Common myeloid progenitor, CD34-positive (primary cell): Measurements from ENCODE around the gene LYVE1.

Source experiments
- CTCF ChIA-PET: fragments of 350-600 bp; sonication (Branson Sonifier 250); formaldehyde crosslinking; loops from one replicate; lab custom pipeline; 2021; ENCODE audit warnings: antibody characterized with exemption; lab: Charles Lee
- POLR2A ChIA-PET: fragments of 350-600 bp; sonication (Branson Sonifier 250); formaldehyde crosslinking; loops from one replicate; lab custom pipeline; 2021; ENCODE audit warnings: antibody characterized with exemption; lab: Charles Lee
- DNase-seq, 3 donors: peaks; one replicate each; pipeline versions ENCODE4 v3.0.0 to v3.0.0-alpha.2; 2013
- H3K27ac ChIP-seq, 2 experiments: 1 replicate in 1 of 2; 2 replicates in 1 of 2; pipeline ENCODE4 v1.7.0; 2013; ENCODE audit warnings: inconsistent platforms in 2 of 2, low read length in 2 of 2, mild to moderate bottlenecking in 2 of 2, low read depth in 1 of 2, moderate library complexity in 1 of 2; ENCODE audit not compliant: severe bottlenecking in 2 of 2, insufficient read depth in 1 of 2, poor library complexity in 1 of 2
- H3K27me3 ChIP-seq, 5 experiments: replicated peaks in 2 of 5; 1 replicate in 3 of 5; 2 replicates in 2 of 5; pipeline versions ENCODE4 v1.6.1 to v1.7.0; 2013; ENCODE audit warnings: low read length in 4 of 5, mild to moderate bottlenecking in 2 of 5, moderate library complexity in 2 of 5, inconsistent platforms in 1 of 5; ENCODE audit not compliant: insufficient read depth in 5 of 5, control insufficient read depth in 4 of 5
- H3K36me3 ChIP-seq, 4 experiments: 1 replicate in 2 of 4; 2 replicates in 2 of 4; pipeline versions ENCODE4 v1.6.1 to v1.7.0; 2013; ENCODE audit warnings: low read length in 3 of 4, control low read depth in 1 of 4, mild to moderate bottlenecking in 1 of 4; ENCODE audit not compliant: control insufficient read depth in 4 of 4, insufficient read depth in 4 of 4
- H3K4me1 ChIP-seq, 4 experiments: 1 replicate in 3 of 4; 2 replicates in 1 of 4; pipeline versions ENCODE4 v1.6.1 to v1.7.1; 2013; ENCODE audit warnings: low read length in 3 of 4, mild to moderate bottlenecking in 3 of 4, control low read depth in 1 of 4, inconsistent platforms in 1 of 4, moderate library complexity in 1 of 4; ENCODE audit not compliant: control insufficient read depth in 4 of 4, insufficient read depth in 4 of 4; ENCODE audit errors: control extremely low read depth in 1 of 4
- H3K4me3 ChIP-seq, 7 experiments: 1 replicate in 4 of 7; 2 replicates in 3 of 7; pipeline versions ENCODE4 v1.5.1 to v1.7.0; 2013; ENCODE audit warnings: mild to moderate bottlenecking in 7 of 7, low read length in 6 of 7, moderate library complexity in 6 of 7, inconsistent platforms in 2 of 7, low read depth in 2 of 7, control low read depth in 1 of 7; ENCODE audit not compliant: insufficient read depth in 4 of 7, control insufficient read depth in 1 of 7; ENCODE audit errors: extremely low read depth in 1 of 7
- H3K9me3 ChIP-seq, 5 experiments: 1 replicate in 4 of 5; 2 replicates in 1 of 5; pipeline versions ENCODE4 v1.6.1 to v1.7.1; 2013; ENCODE audit warnings: low read length in 4 of 5, mild to moderate bottlenecking in 2 of 5, inconsistent platforms in 1 of 5, low read depth in 1 of 5, moderate library complexity in 1 of 5; ENCODE audit not compliant: control insufficient read depth in 4 of 5, insufficient read depth in 2 of 5; ENCODE audit errors: control extremely low read depth in 1 of 5
- WGBS: methylation state at CpG from one replicate; pipeline ENCODE4 v1.1.5; 2013; ENCODE audit not compliant: insufficient coverage; 5-methylcytosine and 5-hydroxymethylcytosine counted together

LYVE1 gene

DNA sequence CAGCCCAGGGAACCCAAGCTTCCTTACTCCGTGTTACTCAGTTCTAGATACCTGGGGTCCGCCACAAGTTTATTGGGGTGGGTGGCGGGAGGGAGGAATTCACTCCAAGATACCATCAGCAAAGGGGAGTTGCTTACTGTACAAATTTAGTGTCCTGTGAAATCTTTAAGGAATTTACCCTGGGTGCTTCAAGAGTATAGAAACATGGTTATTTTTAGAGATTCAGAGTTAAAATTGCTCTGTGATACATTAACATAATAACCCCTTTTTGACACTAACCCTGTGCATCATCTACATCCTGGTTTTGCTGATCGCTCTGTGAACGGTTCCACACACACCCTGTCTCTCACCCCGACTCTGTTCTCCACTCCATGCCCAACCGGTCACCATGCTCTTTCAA, 18.9 kb upstream of the LYVE1 start:
- peaks cover 12 to 61% (median 32%) of the 10 kb centered on the region in 4 experiments for H3K4me1 ChIP-seq
- H3K4me3 ChIP-seq, result no peak overlapping the region
- 95% methylated on average over 4 of the region's 7 CpGs for WGBS
- no peak overlapping the region for H3K27ac ChIP-seq
- ChIA-PET CTCF (interaction anchor here (1.3 to 2.4 kb wide), 2 partner anchors 18 to 22 kb away, joined by 3 to 8 read pairs; no protein-coding TSS in a partner anchor), POLR2A (no interaction called here)
- no peaks in the 10 kb centered on the region for H3K27me3 ChIP-seq
- no peaks in the 10 kb centered on the region for H3K9me3 ChIP-seq
- no peaks in the 10 kb centered on the region for H3K36me3 ChIP-seq
- DNase-seq, result no peak

DNA sequence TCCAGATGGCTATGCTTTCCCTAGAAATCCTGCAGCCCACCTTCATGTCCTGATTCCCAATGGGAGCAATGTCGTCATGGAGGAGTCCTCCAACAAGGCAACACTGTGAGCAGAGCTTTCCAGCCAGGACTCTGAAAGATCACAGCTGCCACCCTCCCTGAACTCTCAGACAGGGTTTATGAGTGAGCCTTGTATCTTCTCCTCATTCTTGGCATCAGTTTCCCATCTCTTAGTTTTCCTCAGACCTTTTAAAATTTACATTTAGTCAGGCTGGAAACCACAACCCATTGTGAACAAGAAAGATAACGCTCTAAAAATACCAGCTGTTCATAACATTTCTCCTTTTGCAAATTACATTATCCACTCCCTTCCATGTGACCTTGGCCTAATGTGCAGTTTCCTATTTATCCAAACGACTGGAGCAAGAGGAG, 15.6 kb upstream of the LYVE1 start:
- WGBS, result 17% methylated on average over 1 of the region's 3 CpGs
- Histone ChIP-seq H3K36me3 (no peaks in the 10 kb centered on the region), H3K9me3 (no peaks in the 10 kb centered on the region), H3K4me3 (peak overlapping the region in 2 of 7 experiments; percentile 9 to 37), H3K27ac (peak overlapping the region in 1 of 2 experiments; percentile 20), H3K27me3 (no peaks in the 10 kb centered on the region), H3K4me1 (peaks cover 30 to 77% (median 57%) of the 10 kb centered on the region in 4 experiments)
- ChIA-PET CTCF (interaction anchor here (0.9 to 2.2 kb wide), 8 partner anchors 9 to 144 kb away, joined by 3 to 10 read pairs (median 4); partner anchors contain the start of gene RNF141), POLR2A (no interaction called here)
- peak in 2 of 3 donors; percentile 56 to 75 for DNase-seq

DNA sequence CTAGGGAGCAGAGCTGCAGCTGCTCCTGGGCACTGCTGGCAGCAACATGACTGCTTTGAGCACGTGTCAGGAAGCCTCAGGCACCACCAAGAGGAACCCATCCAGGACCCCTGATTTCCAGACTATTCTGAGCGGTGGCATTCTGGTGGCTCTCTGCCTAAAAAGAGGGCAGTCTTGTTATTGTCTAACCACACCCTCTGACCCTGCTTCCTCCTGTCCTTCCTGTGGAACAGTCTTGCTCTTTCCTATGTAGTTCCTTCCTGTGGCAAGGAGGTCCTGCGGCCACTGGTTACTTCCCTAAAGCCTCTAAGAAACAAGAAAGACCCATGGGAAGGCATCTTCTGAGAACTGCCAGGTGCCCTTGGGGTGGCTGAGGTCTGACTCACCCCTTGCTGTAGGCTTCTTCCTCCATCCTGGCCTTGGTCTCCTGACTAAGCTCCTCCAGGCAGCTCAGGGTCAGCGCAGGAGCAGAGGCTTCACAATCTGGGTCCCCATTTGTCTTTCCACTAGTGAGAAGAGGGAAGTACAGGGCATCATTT, 13.1 kb upstream of the LYVE1 start:
- Histone ChIP-seq H3K36me3 (no peaks in the 10 kb centered on the region), H3K4me1 (peaks cover 30 to 61% (median 49%) of the 10 kb centered on the region in 4 experiments), H3K9me3 (no peaks in the 10 kb centered on the region), H3K4me3 (peak overlapping the region in 1 of 7 experiments; percentile 19), H3K27ac (no peak overlapping the region), H3K27me3 (no peaks in the 10 kb centered on the region)
- peak; percentile 71 to 95 (median 87) for DNase-seq
- 5% methylated on average over 3 of the region's 4 CpGs for WGBS
- ChIA-PET CTCF (interaction anchor here (0.9 to 3.2 kb wide), 5 partner anchors 16 to 61 kb away, joined by 3 to 15 read pairs (median 3); partner anchors contain the start of gene RNF141), POLR2A (interaction anchor here (0.6 kb wide), 1 partner anchor 1097 kb away, joined by 3 read pairs; no protein-coding TSS in a partner anchor)

DNA sequence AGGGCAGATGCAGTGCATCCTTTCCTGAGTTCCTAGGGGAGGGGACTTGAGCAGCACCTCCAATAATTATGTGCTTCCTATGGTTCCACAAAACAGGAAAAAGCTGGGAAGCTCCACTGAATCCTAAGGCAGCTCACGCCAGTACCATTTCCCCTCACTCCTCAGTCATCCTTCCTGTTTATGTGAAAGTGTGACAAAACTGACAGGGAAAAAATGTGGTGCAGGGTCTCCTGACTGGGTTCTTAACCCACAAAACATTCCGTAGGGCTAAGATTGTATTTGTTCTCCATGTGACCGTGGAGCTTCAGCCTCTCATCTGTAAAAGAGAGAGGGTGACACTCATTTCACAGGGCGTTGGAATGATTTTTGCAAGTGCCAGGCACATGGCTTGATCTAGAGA, 12.2 kb upstream of the LYVE1 start:
- no peak for DNase-seq
- CTCF ChIA-PET, result interaction anchor here (1.1 to 3.2 kb wide), 3 partner anchors 15 to 60 kb away, joined by 3 to 15 read pairs (median 5); partner anchors contain the start of gene RNF141
- POLR2A ChIA-PET, result no interaction called here
- Histone ChIP-seq H3K27me3 (no peaks in the 10 kb centered on the region), H3K4me1 (peaks cover 30 to 59% (median 48%) of the 10 kb centered on the region in 4 experiments), H3K4me3 (no peak overlapping the region), H3K36me3 (no peaks in the 10 kb centered on the region), H3K9me3 (no peaks in the 10 kb centered on the region), H3K27ac (no peak overlapping the region)
- 90% methylated on average over 3 of the region's 4 CpGs for WGBS

DNA sequence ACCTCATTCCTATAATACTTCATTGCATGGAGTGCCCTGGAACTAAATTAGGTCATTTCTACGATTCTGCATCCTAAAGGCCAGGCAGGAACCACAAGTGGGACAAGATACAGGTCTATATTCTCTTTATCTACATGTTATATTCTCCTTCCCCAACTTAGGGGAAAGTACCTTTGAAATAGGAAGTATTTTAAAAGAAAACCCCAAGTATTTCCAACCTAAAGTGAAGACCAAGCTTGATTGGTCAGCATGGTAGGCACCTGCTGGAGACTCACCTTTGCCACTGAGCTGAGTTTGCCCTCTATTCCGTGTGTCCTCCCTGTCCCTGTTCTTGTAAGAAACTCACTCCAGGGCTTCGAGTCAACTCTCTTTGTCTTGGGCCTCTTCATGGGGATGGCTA, 11.2 kb upstream of the LYVE1 start:
- DNase-seq, result no peak
- POLR2A ChIA-PET, result no interaction called here
- CTCF ChIA-PET, result interaction anchor here (1.1 to 3.2 kb wide), 4 partner anchors 14 to 67 kb away, joined by 3 to 15 read pairs (median 4); partner anchors contain the start of gene RNF141
- Histone ChIP-seq H3K27ac (no peak overlapping the region), H3K27me3 (no peaks in the 10 kb centered on the region), H3K36me3 (no peaks in the 10 kb centered on the region), H3K9me3 (no peaks in the 10 kb centered on the region), H3K4me1 (peaks cover 22 to 52% (median 44%) of the 10 kb centered on the region in 4 experiments), H3K4me3 (no peak overlapping the region)
- 100% methylated on average over 2 of the region's 3 CpGs for WGBS

DNA sequence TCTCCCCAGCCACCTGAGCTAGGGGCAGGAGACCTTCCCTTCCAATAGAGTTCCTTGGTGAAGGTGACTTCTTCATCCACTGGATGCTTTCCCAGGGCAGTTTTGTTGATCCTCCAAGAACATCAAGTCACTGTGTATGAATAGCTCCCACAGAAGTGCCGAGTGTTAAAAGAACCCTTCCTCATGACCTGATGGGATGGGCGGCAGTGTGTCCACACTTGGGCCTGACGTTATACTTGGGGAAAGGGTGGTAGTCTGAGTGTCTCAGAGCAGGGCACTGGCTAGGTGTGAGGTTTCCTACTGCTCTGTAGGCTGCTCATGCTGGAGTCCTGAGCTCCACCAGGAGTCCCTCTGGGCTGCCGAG, 7.6 kb upstream of the LYVE1 start:
- Histone ChIP-seq H3K4me3 (no peak overlapping the region), H3K36me3 (no peaks in the 10 kb centered on the region), H3K4me1 (peaks cover 5 to 18% (median 14%) of the 10 kb centered on the region in 4 experiments), H3K27me3 (no peaks in the 10 kb centered on the region), H3K27ac (no peak overlapping the region), H3K9me3 (no peaks in the 10 kb centered on the region)
- ChIA-PET POLR2A (no interaction called here), CTCF (interaction anchor here (0.8 to 3.0 kb wide), 5 partner anchors 10 to 78 kb away, joined by 3 to 16 read pairs (median 3); partner anchors contain the start of gene RNF141)
- WGBS, result 100% methylated on average over 4 of the region's 4 CpGs
- no peak for DNase-seq
